ENCODE data around the gene FPGT.

The FPGT gene

GRCh38 chr1:74199504-74199903 lies 1.5 kb downstream of the FPGT start (continued):
- no peak for TF ChIP-seq ZNF280C (tag by site-specific recombination; IDR thresholded peaks at IDR 0.05)
- no peak for TF ChIP-seq ZNF623 (tag by site-specific recombination; IDR thresholded peaks at IDR 0.05)
- no peak for TF ChIP-seq INSM2 (tag by site-specific recombination; IDR thresholded peaks at IDR 0.05)
- no peak for TF ChIP-seq ZNF366 (tag by site-specific recombination; conservative IDR thresholded peaks at IDR 0.05)
- no peak for TF ChIP-seq ZNF510 (tag by site-specific recombination; IDR thresholded peaks at IDR 0.05; ENCODE audit: insufficient replicate concordance)
- TF ChIP-seq ZFP41 (tag by site-specific recombination; IDR thresholded peaks at IDR 0.05; ENCODE audit: borderline replicate concordance) = no peak

GRCh38 chr1:74205266-74205665 lies 7.2 kb downstream of the FPGT start:
- H3K4me1 ChIP-seq (ENCODE audit: control insufficient read depth, insufficient read depth, low read length) = no peaks in the 10 kb centered on the region
- H3K9me3 ChIP-seq (ENCODE audit: control insufficient read depth, insufficient read depth, low read depth, low read length) = no peaks in the 10 kb centered on the region
- H3K27ac ChIP-seq (ENCODE audit: extremely low read depth, low read depth, low read length) = no peak overlapping the region
- POLR2A ChIA-PET = no interaction called here
- no peak overlapping the region for H3K4me3 ChIP-seq (ENCODE audit: low read depth, low read length)
- CTCF ChIA-PET = interaction anchor here (0.6 to 0.7 kb wide), 3 partner anchors 92 to 1951 kb away, joined by 3 read pairs; no protein-coding TSS in a partner anchor
- peaks cover 0 to 12% of the 10 kb centered on the region in 2 experiments; a peak in 2 of 3 replicates for H3K36me3 ChIP-seq (ENCODE audit: control insufficient read depth in 2 of 2, insufficient read depth in 1 of 2, low read length in 2 of 2)
- TF ChIP-seq ZNF24 (tag by site-specific recombination; IDR thresholded peaks at IDR 0.05) = no peak
- TF ChIP-seq WT1 (tag by site-specific recombination; IDR thresholded peaks at IDR 0.05) = no peak
- TF ChIP-seq ZNF555 (tag by site-specific recombination; conservative IDR thresholded peaks at IDR 0.05) = no peak
- no peak for TF ChIP-seq ZSCAN18 (tag by site-specific recombination; IDR thresholded peaks at IDR 0.05)
- TF ChIP-seq PRDM10 (tag by site-specific recombination; IDR thresholded peaks at IDR 0.05) = no peak
- no peak for TF ChIP-seq FEZF1 (tag by site-specific recombination; IDR thresholded peaks at IDR 0.05)
- no peak for TF ChIP-seq ZNF707 (tag by site-specific recombination; IDR thresholded peaks at IDR 0.05)
- no peak for TF ChIP-seq ZBTB26 (tag by site-specific recombination; optimal IDR thresholded peaks at IDR 0.05)
- TF ChIP-seq ZNF184 (tag by site-specific recombination; IDR thresholded peaks at IDR 0.05) = no peak
- no peak for TF ChIP-seq ZNF112 (tag by site-specific recombination; IDR thresholded peaks at IDR 0.05)
- TF ChIP-seq ZNF792 (tag by site-specific recombination; IDR thresholded peaks at IDR 0.05) = no peak
- TF ChIP-seq ZNF692 (tag by site-specific recombination; IDR thresholded peaks at IDR 0.05) = no peak
- no peak for TF ChIP-seq ZSCAN5A (tag by site-specific recombination; IDR thresholded peaks at IDR 0.05)
- no peak for TF ChIP-seq ZNF449 (tag by site-specific recombination; IDR thresholded peaks at IDR 0.05)
- no peak for TF ChIP-seq ZNF670 (tag by site-specific recombination; IDR thresholded peaks at IDR 0.05; ENCODE audit: low read depth)
- no peak for TF ChIP-seq ZSCAN23 (tag by site-specific recombination; IDR thresholded peaks at IDR 0.05)
